HCT116 (cell line): ENCODE data around the gene RNF141. TPM values are rescaled to one million over a fixed set of nuclear protein-coding genes. Genes with fewer than 3 reads are reported as not detected.

Experiments used
- ATAC-seq: fragments of 200-7000 bp; cut with Tn5 transposase; 2 replicates; pipeline ENCODE4 v1.9.1; 2020; ENCODE audit warnings: mild to moderate bottlenecking, moderate library complexity
- BruUV-seq: library from RNA; stranded (reverse); fragments of 400-500 nt; replicated peaks from 2 replicates; lab custom pipeline; 2021; lab: Mats Ljungman, UMichigan
- CTCF ChIA-PET: fragments of 300-600 bp; sonication (Branson Sonifier 250); formaldehyde crosslinking; loops from one replicate; lab custom pipeline; 2021; ENCODE audit warnings: antibody characterized with exemption; lab: Charles Lee
- POLR2A ChIA-PET: fragments of 300-600, 350-600 bp; sonication (Branson Sonifier 250); formaldehyde crosslinking; loops from one replicate; lab custom pipeline; 2021; ENCODE audit warnings: antibody characterized with exemption; lab: Charles Lee
- RAD21 ChIA-PET, 2 experiments: fragments of 300-600 bp; sonication (Branson Sonifier 250); formaldehyde crosslinking; loops; one replicate each; lab custom pipeline; 2023; ENCODE audit warnings: low total read pairs in 2 of 2; ENCODE audit not compliant: uncharacterized antibody in 2 of 2, unreplicated experiment in 2 of 2, low non-redundant PET in 1 of 2; lab: Charles Lee
- DNase-seq: peaks from one replicate; pipeline ENCODE4 v3.0.0-alpha.2; 2010; ENCODE audit warnings: low read depth, low spot score
- H2AFZ ChIP-seq: fragments of 200-600 bp; shearing (Covaris generic), sonication (generic); 2 replicates; pipeline ENCODE4 v1.6.1; 2017; ENCODE audit warnings: low read depth, mixed run types, mixed read lengths, antibody characterized with exemption, low read length; ENCODE audit not compliant: poor library complexity, severe bottlenecking
- H3K27ac ChIP-seq: 2 replicates; pipeline ENCODE4 v1.5.1; 2012; ENCODE audit warnings: low read depth, low read length
- H3K27me3 ChIP-seq: fragments of 200-600 bp; sonication (generic); 2 replicates; pipeline ENCODE4 v1.6.1; 2016; ENCODE audit warnings: mixed run types, low read length, mixed read lengths; ENCODE audit not compliant: insufficient read depth
- H3K36me3 ChIP-seq, 2 experiments: fragments of 200-500 bp in 1 of 2; fragments of 200-600 bp in 1 of 2; sonication (Bioruptor generic) in 1 of 2; sonication (generic) in 1 of 2; 2 replicates each; pipeline versions ENCODE4 v1.5.1 to v1.6.1; 2014 to 2016; ENCODE audit warnings: low read length in 2 of 2, inconsistent platforms in 1 of 2, mixed read lengths in 1 of 2, mixed run types in 1 of 2; ENCODE audit not compliant: insufficient read depth in 2 of 2, control insufficient read depth in 1 of 2
- H3K4me1 ChIP-seq, 2 experiments: fragments of 200-600 bp in 1 of 2; sonication (generic) in 1 of 2; 2 replicates each; pipeline versions ENCODE4 v1.5.1 to v1.6.1; 2012 to 2017; ENCODE audit warnings: low read length in 2 of 2, inconsistent platforms in 1 of 2, mild to moderate bottlenecking in 1 of 2, mixed read lengths in 1 of 2, mixed run types in 1 of 2, moderate library complexity in 1 of 2; ENCODE audit not compliant: insufficient read depth in 2 of 2, control insufficient read depth in 1 of 2
- H3K4me2 ChIP-seq: fragments of 200-600 bp; sonication (generic); 2 replicates; pipeline ENCODE4 v1.6.1; 2017; ENCODE audit warnings: mixed run types, low read length, mixed read lengths
- H3K4me3 ChIP-seq, 2 experiments: fragments of 200-600 bp in 1 of 2; sonication (generic) in 1 of 2; replicated peaks in 1 of 2; 2 replicates each; pipeline ENCODE4 v1.5.1; 2011 to 2016; ENCODE audit warnings: low read length in 2 of 2, control low read depth in 1 of 2, low read depth in 1 of 2, mild to moderate bottlenecking in 1 of 2, mixed read lengths in 1 of 2, mixed run types in 1 of 2
- H3K79me2 ChIP-seq: fragments of 200-600 bp; sonication (generic); 2 replicates; pipeline ENCODE4 v1.6.1; 2017; ENCODE audit warnings: mild to moderate bottlenecking, mixed run types, low read length, moderate library complexity, mixed read lengths; ENCODE audit not compliant: insufficient read depth
- H3K9ac ChIP-seq: fragments of 200-600 bp; sonication (generic); 2 replicates; pipeline ENCODE4 v1.6.1; 2016; ENCODE audit warnings: low read length, mixed read lengths
- H3K9me2 ChIP-seq: fragments of 200-600 bp; sonication (generic), shearing (Covaris generic); 2 replicates; pipeline ENCODE4 v1.6.1; 2017; ENCODE audit warnings: mixed run types, mild to moderate bottlenecking, moderate library complexity; ENCODE audit not compliant: insufficient read depth
- H3K9me3 ChIP-seq, 2 experiments: fragments of 200-500 bp in 1 of 2; fragments of 200-600 bp in 1 of 2; sonication (Bioruptor generic) in 1 of 2; sonication (generic) in 1 of 2; 2 replicates each; pipeline ENCODE4 v1.6.1; 2014 to 2017; ENCODE audit warnings: low read length in 2 of 2, mixed read lengths in 2 of 2, inconsistent platforms in 1 of 2, low read depth in 1 of 2, mild to moderate bottlenecking in 1 of 2, mixed run types in 1 of 2, moderate library complexity in 1 of 2; ENCODE audit not compliant: control insufficient read depth in 1 of 2, insufficient read depth in 1 of 2
- H4K20me1 ChIP-seq: fragments of 200-600 bp; sonication (generic), shearing (Covaris generic); 2 replicates; pipeline ENCODE4 v1.6.1; 2017; ENCODE audit warnings: mixed run types, mild to moderate bottlenecking, moderate library complexity; ENCODE audit not compliant: insufficient read depth
- ATF3 ChIP-seq: IDR thresholded peaks from 2 replicates; pipeline ENCODE4 v1.6.1; 2012
- CBX3 ChIP-seq: IDR thresholded peaks from 2 replicates; pipeline ENCODE4 v1.6.1; 2012; ENCODE audit warnings: low read depth
- CEBPB ChIP-seq: IDR thresholded peaks from 2 replicates; pipeline ENCODE4 v1.6.1; 2012; ENCODE audit warnings: low read depth
- EGR1 ChIP-seq: IDR thresholded peaks from 2 replicates; pipeline ENCODE4 v1.6.1; 2012; ENCODE audit warnings: low read depth
- EZH2 ChIP-seq: fragments of 200-600 bp; sonication (generic); IDR thresholded peaks from 2 replicates; pipeline ENCODE4 v1.6.1; 2017; ENCODE audit warnings: antibody characterized with exemption, mixed run types
- EZH2phosphoT487 ChIP-seq: fragments of 200-600 bp; IDR thresholded peaks from 2 replicates; pipeline ENCODE4 v1.6.1; 2018; ENCODE audit warnings: antibody characterized with exemption, borderline replicate concordance
- MAX ChIP-seq: IDR thresholded peaks from 2 replicates; pipeline ENCODE4 v1.6.1; 2012
- POLR2A ChIP-seq: IDR thresholded peaks from 2 replicates; pipeline ENCODE4 v1.7.0; 2011; ENCODE audit warnings: borderline replicate concordance; ENCODE audit not compliant: insufficient read depth, insufficient read length; ENCODE audit errors: extremely low read depth
- RAD21 ChIP-seq: IDR thresholded peaks from 2 replicates; pipeline ENCODE4 v1.6.1; 2012; ENCODE audit warnings: low read depth, mild to moderate bottlenecking
- SIN3A ChIP-seq: IDR thresholded peaks from 2 replicates; pipeline ENCODE4 v1.6.1; 2012; ENCODE audit warnings: low read depth
- SP1 ChIP-seq: IDR thresholded peaks from 2 replicates; pipeline ENCODE4 v1.6.1; 2012; ENCODE audit warnings: low read depth
- SRF ChIP-seq: IDR thresholded peaks from 2 replicates; pipeline ENCODE4 v1.6.1; 2012; ENCODE audit warnings: low read depth
- TCF7L2 ChIP-seq: IDR thresholded peaks from 2 replicates; pipeline ENCODE4 v1.7.0; 2011; ENCODE audit warnings: borderline replicate concordance, inconsistent platforms; ENCODE audit not compliant: insufficient read depth, insufficient read length; ENCODE audit errors: extremely low read depth
- YY1 ChIP-seq: IDR thresholded peaks from 2 replicates; pipeline ENCODE4 v1.6.1; 2011; ENCODE audit warnings: low read length, low read depth, moderate library complexity, mild to moderate bottlenecking; ENCODE audit not compliant: insufficient replicate concordance; ENCODE audit errors: extremely low read depth
- ZNF274 ChIP-seq: fragments of 200-500 bp; sonication (Bioruptor generic); IDR thresholded peaks from 2 replicates; pipeline ENCODE4 v1.6.1; 2014; ENCODE audit warnings: mild to moderate bottlenecking, low read depth, low read length, inconsistent platforms
- intact Hi-C: fragments of 100-400 bp; cut with micrococcal nuclease; formaldehyde crosslinking; loops from 2 replicates; pipeline ENCODE4 v1.10.0; 2022
- total RNA-seq: library from RNA; stranded (reverse); gene quantifications from one replicate; pipeline ENCODE4 v1.2.1, GENCODE V29; 2021; ENCODE audit not compliant: unreplicated experiment
- TF ChIP-seq, protein P1 (sequence below), 3 experiments: fragments of 200-600 bp in 1 of 3; sonication (generic) in 1 of 3; IDR thresholded peaks in 2 of 3; conservative IDR thresholded peaks in 1 of 3; 2 replicates each; pipeline ENCODE4 v1.5.1; 2012 to 2017; ENCODE audit warnings: low read depth in 2 of 3, low read length in 2 of 3, antibody characterized with exemption in 1 of 3, borderline replicate concordance in 1 of 3, control low read depth in 1 of 3, mild to moderate bottlenecking in 1 of 3, mixed read lengths in 1 of 3, mixed run types in 1 of 3, moderate library complexity in 1 of 3; ENCODE audit not compliant: insufficient read depth in 1 of 3
- TF ChIP-seq, protein P2 (sequence below): IDR thresholded peaks from 2 replicates; pipeline ENCODE4 v1.6.1; 2012; ENCODE audit warnings: low read depth
- TF ChIP-seq, protein P3 (sequence below): IDR thresholded peaks from 2 replicates; pipeline ENCODE4 v1.6.1; 2011; ENCODE audit warnings: mild to moderate bottlenecking, low read length, moderate library complexity; ENCODE audit not compliant: insufficient replicate concordance; ENCODE audit errors: extremely low read depth

Gene RNF141
- total RNA-seq, 1 experiment from 2014 or later = 133 TPM

DNA sequence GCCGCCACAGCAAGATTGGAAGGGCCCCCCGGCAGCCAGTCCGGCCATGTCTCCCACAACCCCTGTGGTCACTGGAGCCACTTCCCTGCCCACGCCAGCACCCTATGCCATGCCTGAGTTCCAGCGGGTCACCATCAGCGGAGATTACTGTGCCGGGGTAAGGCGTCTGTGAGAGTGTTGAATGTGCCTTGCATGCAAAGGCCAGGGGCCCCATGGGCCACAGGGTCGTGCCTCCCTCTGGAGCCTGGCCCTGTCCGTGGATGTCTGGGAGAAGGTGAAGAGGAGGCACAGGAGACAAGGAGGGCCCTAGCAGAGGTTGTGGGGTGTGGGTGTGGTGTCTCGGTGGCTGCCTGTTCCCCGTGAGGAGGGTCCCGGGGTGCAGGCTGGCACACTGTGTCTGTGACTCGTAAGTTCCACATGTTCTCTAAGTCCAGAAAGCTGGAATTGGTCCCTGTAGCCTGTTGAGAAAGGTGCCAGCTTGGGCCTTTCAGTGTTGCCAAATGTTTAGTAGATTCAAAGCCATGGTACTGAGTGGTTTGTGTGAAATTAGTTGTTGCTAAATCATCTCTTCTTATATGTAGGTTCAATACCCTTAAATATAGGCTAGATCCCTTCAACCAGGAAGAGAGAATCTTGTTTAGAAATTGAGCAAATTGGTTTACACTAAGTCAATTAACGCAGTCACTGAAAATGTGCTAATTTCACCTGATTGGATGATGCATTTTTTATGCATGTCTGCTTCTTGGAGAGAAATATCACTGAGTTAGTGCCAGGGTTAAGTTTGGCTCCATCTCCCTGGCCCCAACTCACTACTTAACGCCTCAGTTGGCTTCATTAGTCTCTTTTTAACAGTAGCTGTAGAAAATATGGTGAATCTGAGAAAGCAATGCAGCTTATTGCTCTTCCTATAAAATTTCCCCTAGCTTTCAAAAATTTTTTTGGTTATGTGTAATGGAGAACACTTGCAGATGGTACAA lies 62.1 kb downstream of the RNF141 start:
- no peaks in the 10 kb centered on the region for H3K9me3 ChIP-seq
- TF ChIP-seq CBX3 (no peak), MAX (no peak), ZNF274 (no peak), SIN3A (no peak), YY1 (no peak), SRF (no peak), EZH2 (no peak), CEBPB (no peak), ATF3 (no peak), EZH2phosphoT487 (no peak), POLR2A (no peak), SP1 (no peak), TCF7L2 (no peak), EGR1 (no peak), RAD21 (no peak)
- TF ChIP-seq, protein P1, sequence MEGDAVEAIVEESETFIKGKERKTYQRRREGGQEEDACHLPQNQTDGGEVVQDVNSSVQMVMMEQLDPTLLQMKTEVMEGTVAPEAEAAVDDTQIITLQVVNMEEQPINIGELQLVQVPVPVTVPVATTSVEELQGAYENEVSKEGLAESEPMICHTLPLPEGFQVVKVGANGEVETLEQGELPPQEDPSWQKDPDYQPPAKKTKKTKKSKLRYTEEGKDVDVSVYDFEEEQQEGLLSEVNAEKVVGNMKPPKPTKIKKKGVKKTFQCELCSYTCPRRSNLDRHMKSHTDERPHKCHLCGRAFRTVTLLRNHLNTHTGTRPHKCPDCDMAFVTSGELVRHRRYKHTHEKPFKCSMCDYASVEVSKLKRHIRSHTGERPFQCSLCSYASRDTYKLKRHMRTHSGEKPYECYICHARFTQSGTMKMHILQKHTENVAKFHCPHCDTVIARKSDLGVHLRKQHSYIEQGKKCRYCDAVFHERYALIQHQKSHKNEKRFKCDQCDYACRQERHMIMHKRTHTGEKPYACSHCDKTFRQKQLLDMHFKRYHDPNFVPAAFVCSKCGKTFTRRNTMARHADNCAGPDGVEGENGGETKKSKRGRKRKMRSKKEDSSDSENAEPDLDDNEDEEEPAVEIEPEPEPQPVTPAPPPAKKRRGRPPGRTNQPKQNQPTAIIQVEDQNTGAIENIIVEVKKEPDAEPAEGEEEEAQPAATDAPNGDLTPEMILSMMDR (IDR thresholded peaks at IDR 0.05 in 2 of 3, conservative IDR thresholded peaks at IDR 0.05 in 1 of 3; ENCODE audit: borderline replicate concordance in 1 of 3, insufficient read depth in 1 of 3, low read depth in 2 of 3, low read length in 2 of 3) = no peak
- TF ChIP-seq, protein P2, sequence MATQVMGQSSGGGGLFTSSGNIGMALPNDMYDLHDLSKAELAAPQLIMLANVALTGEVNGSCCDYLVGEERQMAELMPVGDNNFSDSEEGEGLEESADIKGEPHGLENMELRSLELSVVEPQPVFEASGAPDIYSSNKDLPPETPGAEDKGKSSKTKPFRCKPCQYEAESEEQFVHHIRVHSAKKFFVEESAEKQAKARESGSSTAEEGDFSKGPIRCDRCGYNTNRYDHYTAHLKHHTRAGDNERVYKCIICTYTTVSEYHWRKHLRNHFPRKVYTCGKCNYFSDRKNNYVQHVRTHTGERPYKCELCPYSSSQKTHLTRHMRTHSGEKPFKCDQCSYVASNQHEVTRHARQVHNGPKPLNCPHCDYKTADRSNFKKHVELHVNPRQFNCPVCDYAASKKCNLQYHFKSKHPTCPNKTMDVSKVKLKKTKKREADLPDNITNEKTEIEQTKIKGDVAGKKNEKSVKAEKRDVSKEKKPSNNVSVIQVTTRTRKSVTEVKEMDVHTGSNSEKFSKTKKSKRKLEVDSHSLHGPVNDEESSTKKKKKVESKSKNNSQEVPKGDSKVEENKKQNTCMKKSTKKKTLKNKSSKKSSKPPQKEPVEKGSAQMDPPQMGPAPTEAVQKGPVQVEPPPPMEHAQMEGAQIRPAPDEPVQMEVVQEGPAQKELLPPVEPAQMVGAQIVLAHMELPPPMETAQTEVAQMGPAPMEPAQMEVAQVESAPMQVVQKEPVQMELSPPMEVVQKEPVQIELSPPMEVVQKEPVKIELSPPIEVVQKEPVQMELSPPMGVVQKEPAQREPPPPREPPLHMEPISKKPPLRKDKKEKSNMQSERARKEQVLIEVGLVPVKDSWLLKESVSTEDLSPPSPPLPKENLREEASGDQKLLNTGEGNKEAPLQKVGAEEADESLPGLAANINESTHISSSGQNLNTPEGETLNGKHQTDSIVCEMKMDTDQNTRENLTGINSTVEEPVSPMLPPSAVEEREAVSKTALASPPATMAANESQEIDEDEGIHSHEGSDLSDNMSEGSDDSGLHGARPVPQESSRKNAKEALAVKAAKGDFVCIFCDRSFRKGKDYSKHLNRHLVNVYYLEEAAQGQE = no peak
- TF ChIP-seq, protein P3, sequence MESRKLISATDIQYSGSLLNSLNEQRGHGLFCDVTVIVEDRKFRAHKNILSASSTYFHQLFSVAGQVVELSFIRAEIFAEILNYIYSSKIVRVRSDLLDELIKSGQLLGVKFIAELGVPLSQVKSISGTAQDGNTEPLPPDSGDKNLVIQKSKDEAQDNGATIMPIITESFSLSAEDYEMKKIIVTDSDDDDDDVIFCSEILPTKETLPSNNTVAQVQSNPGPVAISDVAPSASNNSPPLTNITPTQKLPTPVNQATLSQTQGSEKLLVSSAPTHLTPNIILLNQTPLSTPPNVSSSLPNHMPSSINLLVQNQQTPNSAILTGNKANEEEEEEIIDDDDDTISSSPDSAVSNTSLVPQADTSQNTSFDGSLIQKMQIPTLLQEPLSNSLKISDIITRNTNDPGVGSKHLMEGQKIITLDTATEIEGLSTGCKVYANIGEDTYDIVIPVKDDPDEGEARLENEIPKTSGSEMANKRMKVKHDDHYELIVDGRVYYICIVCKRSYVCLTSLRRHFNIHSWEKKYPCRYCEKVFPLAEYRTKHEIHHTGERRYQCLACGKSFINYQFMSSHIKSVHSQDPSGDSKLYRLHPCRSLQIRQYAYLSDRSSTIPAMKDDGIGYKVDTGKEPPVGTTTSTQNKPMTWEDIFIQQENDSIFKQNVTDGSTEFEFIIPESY = no peak
- H3K4me3 ChIP-seq = no peak overlapping the region
- H3K4me2 ChIP-seq = no peak overlapping the region
- H3K27me3 ChIP-seq = no peaks in the 10 kb centered on the region
- no peak overlapping the region for H3K27ac ChIP-seq
- H3K9me2 ChIP-seq = no peaks in the 10 kb centered on the region
- ChIA-PET CTCF (no interaction called here), POLR2A (interaction anchor here (0.9 kb wide), 1 partner anchor 9 kb away, joined by 3 read pairs; no protein-coding TSS in a partner anchor), RAD21 (no interaction called here)
- ATAC-seq (no peak), DNase-seq (no peak)
- H3K4me1 ChIP-seq = no peaks in the 10 kb centered on the region
- H4K20me1 ChIP-seq = no peaks in the 10 kb centered on the region
- no peak overlapping the region for H2AFZ ChIP-seq
- H3K79me2 ChIP-seq = peaks cover 5% of the 10 kb centered on the region
- H3K9ac ChIP-seq = no peak overlapping the region
- intact Hi-C loops = no loop called here
- no TSS peak for BruUV-seq
- peaks cover 0 to 21% of the 10 kb centered on the region in 2 experiments; a peak in 2 of 4 replicates for H3K36me3 ChIP-seq
